Stimulated activated CD4-positive, alpha-beta T cell treated with anti-CD3 and anti-CD28 coated beads, Interleukin-4, amount 100 ng/mL, for 1 hour (primary cell): ENCODE results near the gene BTBD10.
"Not testable (repeated sequence)": the region's sequence is repeated elsewhere in the genome, so short reads cannot be mapped to it uniquely, and the experiment has no call there.

Experiments used
- DNase-seq: peaks from one replicate; pipeline ENCODE4 v3.0.0-alpha.2; 2020

Gene BTBD10

GRCh38 chr11:13440100-13440855 is 22.7 kb downstream of the BTBD10 start:
- DNase-seq = no peak

GRCh38 chr11:13438291-13438690 is 24.7 kb downstream of the BTBD10 start:
- DNase-seq = no peak

GRCh38 chr11:13436836-13437235 is 26.2 kb downstream of the BTBD10 start:
- not testable (repeated sequence) for DNase-seq

GRCh38 chr11:13434247-13435205 is 28.5 kb downstream of the BTBD10 start:
- DNase-seq = no peak

- no peak for DNase-seq
Observed at GRCh38 chr11:13433437-13433836, 29.6 kb downstream of the BTBD10 start.

- DNase-seq = no peak
Observed at GRCh38 chr11:13429836-13430235, 33.2 kb downstream of the BTBD10 start.

GRCh38 chr11:13429288-13429687 is 33.7 kb downstream of the BTBD10 start:
- DNase-seq = no peak

- DNase-seq = no peak
Observed at GRCh38 chr11:13427440-13427839, 35.6 kb downstream of the BTBD10 start.

- no peak for DNase-seq
Observed at GRCh38 chr11:13423372-13423771, 39.6 kb downstream of the BTBD10 start.

GRCh38 chr11:13421561-13421960 is 41.5 kb downstream of the BTBD10 start:
- no peak for DNase-seq

GRCh38 chr11:13415201-13415600 is 47.8 kb downstream of the BTBD10 start:
- DNase-seq = no peak

GRCh38 chr11:13405220-13405619 is 57.8 kb downstream of the BTBD10 start:
- no peak for DNase-seq

- not testable (repeated sequence) for DNase-seq
Observed at GRCh38 chr11:13398335-13398734, 64.7 kb downstream of the BTBD10 start.

GRCh38 chr11:13391217-13391616 is 71.8 kb downstream of the BTBD10 start:
- DNase-seq = no peak

- DNase-seq = no peak
Observed at GRCh38 chr11:13388741-13389140, 74.3 kb downstream of the BTBD10 start.

GRCh38 chr11:13386567-13386966 is 76.5 kb downstream of the BTBD10 start:
- DNase-seq = no peak

- no peak for DNase-seq
Observed at GRCh38 chr11:13384908-13385640, 77.9 kb downstream of the BTBD10 start.

- no peak for DNase-seq
Observed at GRCh38 chr11:13382751-13383150, 80.3 kb downstream of the BTBD10 start.

- DNase-seq = no peak
Observed at GRCh38 chr11:13380731-13381130, 82.3 kb downstream of the BTBD10 start.

GRCh38 chr11:13378316-13378715 is 84.7 kb downstream of the BTBD10 start:
- DNase-seq = no peak

- no peak for DNase-seq
Observed at GRCh38 chr11:13376838-13377237, 86.2 kb downstream of the BTBD10 start.

GRCh38 chr11:13376402-13376801 is 86.6 kb downstream of the BTBD10 start:
- no peak for DNase-seq

- DNase-seq = no peak
Observed at GRCh38 chr11:13375798-13376197, 87.2 kb downstream of the BTBD10 start.
